Loucy (cell line): Measurements from ENCODE around the gene VPS37B.

Source experiments
- H2AFZ ChIP-seq: fragments of 200-600 bp; sonication (generic); 2 replicates; pipeline ENCODE4 v1.6.0; 2016; ENCODE audit warnings: antibody characterized with exemption, mild to moderate bottlenecking, low read length, moderate library complexity
- H3F3A ChIP-seq: fragments of 200-600 bp; 2 replicates; pipeline ENCODE4 v1.6.0; 2016; ENCODE audit warnings: antibody characterized with exemption, low read depth, mild to moderate bottlenecking
- H3K27me3 ChIP-seq: fragments of 200-600 bp; sonication (generic); 2 replicates; pipeline ENCODE4 v1.6.1; 2014; ENCODE audit warnings: low read length, mild to moderate bottlenecking; ENCODE audit not compliant: insufficient read depth, poor library complexity, severe bottlenecking
- H3K36me3 ChIP-seq: fragments of 200-600 bp; sonication (generic); 2 replicates; pipeline ENCODE4 v1.6.1; 2016; ENCODE audit warnings: low read length; ENCODE audit not compliant: insufficient read depth
- H3K4me1 ChIP-seq: fragments of 200-600 bp; sonication (generic); 2 replicates; pipeline ENCODE4 v1.5.1; 2014; ENCODE audit warnings: low read length, mild to moderate bottlenecking; ENCODE audit not compliant: insufficient read depth, poor library complexity, severe bottlenecking
- H3K4me2 ChIP-seq: fragments of 200-600 bp; sonication (generic); 2 replicates; pipeline ENCODE4 v1.6.0; 2014; ENCODE audit warnings: antibody characterized with exemption, low read length, low read depth, mild to moderate bottlenecking; ENCODE audit not compliant: poor library complexity, severe bottlenecking
- H3K4me3 ChIP-seq: fragments of 200-600 bp; sonication (generic); 2 replicates; pipeline ENCODE4 v1.5.1; 2014; ENCODE audit warnings: low read length, mild to moderate bottlenecking, mixed read lengths; ENCODE audit not compliant: poor library complexity, severe bottlenecking
- H3K79me2 ChIP-seq: fragments of 200-600 bp; sonication (generic); 2 replicates; pipeline ENCODE4 v1.6.1; 2014; ENCODE audit warnings: low read length; ENCODE audit not compliant: insufficient read depth
- H3K9ac ChIP-seq: fragments of 200-600 bp; sonication (generic); 2 replicates; pipeline ENCODE4 v1.6.0; 2014; ENCODE audit warnings: mild to moderate bottlenecking, low read depth, low read length, moderate library complexity; ENCODE audit not compliant: poor library complexity, severe bottlenecking
- H3K9me2 ChIP-seq: fragments of 200-600 bp; sonication (generic); replicated peaks from 2 replicates; pipeline ENCODE4 v1.6.1; 2016; ENCODE audit warnings: low read depth, low read length, mixed read lengths
- H3K9me3 ChIP-seq: fragments of 200-600 bp; sonication (generic); 2 replicates; pipeline ENCODE4 v1.6.1; 2014; ENCODE audit warnings: mild to moderate bottlenecking, antibody characterized with exemption, low read length, low read depth; ENCODE audit not compliant: insufficient read depth
- H4K20me1 ChIP-seq: fragments of 200-600 bp; sonication (generic); 2 replicates; pipeline ENCODE4 v1.6.0; 2014; ENCODE audit warnings: antibody characterized with exemption, low read length, mild to moderate bottlenecking; ENCODE audit not compliant: insufficient read depth, poor library complexity, severe bottlenecking
- CTCF ChIP-seq: fragments of 200-600 bp; sonication (generic); conservative IDR thresholded peaks from 2 replicates; pipeline ENCODE4 v1.5.1; 2014; ENCODE audit warnings: mild to moderate bottlenecking, antibody characterized with exemption, low read length
- EZH2phosphoT487 ChIP-seq: fragments of 200-600 bp; IDR thresholded peaks from 2 replicates; pipeline ENCODE4 v1.6.1; 2018; ENCODE audit warnings: antibody characterized with exemption, mild to moderate bottlenecking, moderate library complexity, borderline replicate concordance

VPS37B gene

GRCh38 chr12:122855071-122855829 is 40.7 kb downstream of the VPS37B start:
- no peaks in the 10 kb centered on the region for H3K79me2 ChIP-seq
- no peak overlapping the region for H3K9ac ChIP-seq
- H3K27me3 ChIP-seq: no peaks in the 10 kb centered on the region
- TF ChIP-seq CTCF (no peak), EZH2phosphoT487 (no peak)
- no peak overlapping the region for H3K4me2 ChIP-seq
- no peaks in the 10 kb centered on the region for H3K9me2 ChIP-seq
- no peaks in the 10 kb centered on the region for H3K9me3 ChIP-seq
- H2AFZ ChIP-seq: no peak overlapping the region
- H4K20me1 ChIP-seq: no peaks in the 10 kb centered on the region
- H3K4me1 ChIP-seq: no peaks in the 10 kb centered on the region
- H3K4me3 ChIP-seq: no peak overlapping the region
- H3K36me3 ChIP-seq: peaks cover 17% of the 10 kb centered on the region; the same call in 1 of the 2 replicates
- H3F3A ChIP-seq: no peaks in the 10 kb centered on the region

GRCh38 chr12:122854554-122854953 is 41.4 kb downstream of the VPS37B start:
- Histone ChIP-seq H3K36me3 (peaks cover 20% of the 10 kb centered on the region; the same call in 1 of the 2 replicates), H3K4me1 (no peaks in the 10 kb centered on the region), H3K27me3 (no peaks in the 10 kb centered on the region), H3F3A (no peaks in the 10 kb centered on the region), H3K9me3 (no peaks in the 10 kb centered on the region), H2AFZ (no peak overlapping the region), H3K9ac (no peak overlapping the region), H3K4me3 (no peak overlapping the region), H3K4me2 (no peak overlapping the region), H4K20me1 (no peaks in the 10 kb centered on the region), H3K79me2 (no peaks in the 10 kb centered on the region), H3K9me2 (no peaks in the 10 kb centered on the region)
- TF ChIP-seq CTCF (no peak), EZH2phosphoT487 (no peak)

GRCh38 chr12:122853582-122854245 is 42.2 kb downstream of the VPS37B start:
- H3K4me3 ChIP-seq: no peak overlapping the region
- peaks cover 20% of the 10 kb centered on the region; the same call in 1 of the 2 replicates for H3K36me3 ChIP-seq
- TF ChIP-seq EZH2phosphoT487: no peak
- no peak for TF ChIP-seq CTCF
- no peaks in the 10 kb centered on the region for H3K4me1 ChIP-seq
- H2AFZ ChIP-seq: no peak overlapping the region
- H3K4me2 ChIP-seq: no peak overlapping the region
- no peaks in the 10 kb centered on the region for H3K9me2 ChIP-seq
- H3K9me3 ChIP-seq: no peaks in the 10 kb centered on the region
- no peaks in the 10 kb centered on the region for H3K79me2 ChIP-seq
- no peaks in the 10 kb centered on the region for H3F3A ChIP-seq
- no peaks in the 10 kb centered on the region for H4K20me1 ChIP-seq
- no peaks in the 10 kb centered on the region for H3K27me3 ChIP-seq
- no peak overlapping the region for H3K9ac ChIP-seq
